ENCODE measurements around the gene GABRB2.
"Not testable (repeated sequence)": the region's sequence is repeated elsewhere in the genome, so short reads cannot be mapped to it uniquely, and the experiment has no call there.

The GABRB2 gene

DNA sequence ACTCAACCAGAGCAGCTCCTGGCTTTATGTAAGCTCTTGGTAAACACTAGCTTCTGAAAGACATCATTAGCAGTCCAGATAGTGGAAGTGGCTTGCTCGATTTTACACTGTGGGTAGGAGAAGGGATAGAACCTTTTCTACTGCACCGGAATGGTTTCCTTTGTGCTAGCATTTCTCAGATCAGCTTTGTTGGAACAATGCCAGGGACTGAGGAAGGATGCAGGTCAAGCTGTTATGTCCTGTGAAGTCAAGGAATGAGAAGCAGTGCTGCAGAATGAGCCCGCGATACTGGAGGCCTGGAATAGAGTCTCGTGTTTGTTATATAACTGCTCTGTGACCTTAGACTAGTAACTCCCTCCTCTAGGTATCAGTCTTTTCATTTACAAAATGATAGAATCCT, 233.6 kb downstream of the GABRB2 start:
- H3K4me3 ChIP-seq (ENCODE audit: low read depth in 1 of 5, low read length in 5 of 5): no peak overlapping the region
- H3K36me3 ChIP-seq (ENCODE audit: control insufficient read depth in 5 of 5, insufficient read depth in 5 of 5, low read length in 5 of 5): no peaks in the 10 kb centered on the region
- peaks cover 0 to 3% (median 0%) of the 10 kb centered on the region in 5 donors for H3K9me3 ChIP-seq (ENCODE audit: control insufficient read depth in 5 of 5, low read length in 5 of 5)
- H3K27ac ChIP-seq (ENCODE audit: low read depth, low read length): no peak overlapping the region
- no peak overlapping the region for H3K9ac ChIP-seq (ENCODE audit: low read length in 5 of 5)
- no peaks in the 10 kb centered on the region for H3K4me1 ChIP-seq (ENCODE audit: control insufficient read depth in 5 of 5, insufficient read depth in 5 of 5, low read length in 5 of 5)
- no peaks in the 10 kb centered on the region for H3K27me3 ChIP-seq (ENCODE audit: control insufficient read depth in 5 of 5, insufficient read depth in 4 of 5, low read length in 5 of 5)

GRCh38 chr5:161311965-161312364, 234.6 kb downstream of the GABRB2 start:
- peaks cover 0 to 3% (median 0%) of the 10 kb centered on the region in 5 donors for H3K9me3 ChIP-seq (ENCODE audit: control insufficient read depth in 5 of 5, low read length in 5 of 5)
- no peak overlapping the region for H3K27ac ChIP-seq (ENCODE audit: low read depth, low read length)
- no peaks in the 10 kb centered on the region for H3K27me3 ChIP-seq (ENCODE audit: control insufficient read depth in 5 of 5, insufficient read depth in 4 of 5, low read length in 5 of 5)
- H3K9ac ChIP-seq (ENCODE audit: low read length in 5 of 5): no peak overlapping the region
- H3K4me3 ChIP-seq (ENCODE audit: low read depth in 1 of 5, low read length in 5 of 5): no peak overlapping the region
- no peaks in the 10 kb centered on the region for H3K4me1 ChIP-seq (ENCODE audit: control insufficient read depth in 5 of 5, insufficient read depth in 5 of 5, low read length in 5 of 5)
- H3K36me3 ChIP-seq (ENCODE audit: control insufficient read depth in 5 of 5, insufficient read depth in 5 of 5, low read length in 5 of 5): no peaks in the 10 kb centered on the region

DNA sequence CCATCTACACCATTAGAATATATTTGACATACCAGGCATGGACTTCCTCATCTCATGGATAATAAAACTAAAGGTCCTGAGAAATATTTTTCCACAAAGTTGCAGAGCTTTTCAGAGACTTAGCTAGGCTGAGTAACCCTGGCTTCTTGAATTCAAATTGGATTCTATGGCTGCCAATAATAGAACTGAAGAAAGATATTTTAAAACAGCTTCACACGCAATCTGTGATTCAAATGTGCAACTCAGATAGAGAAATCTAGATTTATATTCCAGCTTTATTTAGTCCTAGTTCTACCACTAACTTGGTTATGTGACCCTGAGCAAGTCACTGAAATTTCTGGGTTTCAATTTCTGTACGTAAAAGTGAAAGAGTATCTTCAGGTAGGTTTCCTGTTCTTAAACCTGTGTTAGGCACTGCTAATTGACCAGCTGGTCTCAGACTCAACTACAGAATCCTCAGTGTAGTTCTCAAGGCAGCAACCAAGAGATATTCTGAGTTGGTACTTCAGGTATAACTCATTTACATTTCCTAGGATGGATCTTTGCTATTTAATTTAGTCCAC, 235.3 kb downstream of the GABRB2 start:
- Histone ChIP-seq H3K4me3 (ENCODE audit: low read depth in 1 of 5, low read length in 5 of 5) (no peak overlapping the region), H3K9ac (ENCODE audit: low read length in 5 of 5) (no peak overlapping the region), H3K27ac (ENCODE audit: low read depth, low read length) (no peak overlapping the region), H3K9me3 (ENCODE audit: control insufficient read depth in 5 of 5, low read length in 5 of 5) (peaks cover 0 to 3% (median 0%) of the 10 kb centered on the region in 5 donors), H3K4me1 (ENCODE audit: control insufficient read depth in 5 of 5, insufficient read depth in 5 of 5, low read length in 5 of 5) (no peaks in the 10 kb centered on the region), H3K36me3 (ENCODE audit: control insufficient read depth in 5 of 5, insufficient read depth in 5 of 5, low read length in 5 of 5) (no peaks in the 10 kb centered on the region), H3K27me3 (ENCODE audit: control insufficient read depth in 5 of 5, insufficient read depth in 4 of 5, low read length in 5 of 5) (no peaks in the 10 kb centered on the region)

GRCh38 chr5:161306351-161306995, 240.1 kb downstream of the GABRB2 start:
- Histone ChIP-seq H3K36me3 (ENCODE audit: control insufficient read depth in 5 of 5, insufficient read depth in 5 of 5, low read length in 5 of 5) (no peaks in the 10 kb centered on the region), H3K4me3 (ENCODE audit: low read depth in 1 of 5, low read length in 5 of 5) (no peak overlapping the region), H3K9me3 (ENCODE audit: control insufficient read depth in 5 of 5, low read length in 5 of 5) (peaks cover 0 to 3% (median 0%) of the 10 kb centered on the region in 5 donors), H3K27ac (ENCODE audit: low read depth, low read length) (no peak overlapping the region), H3K9ac (ENCODE audit: low read length in 5 of 5) (no peak overlapping the region), H3K27me3 (ENCODE audit: control insufficient read depth in 5 of 5, insufficient read depth in 4 of 5, low read length in 5 of 5) (no peaks in the 10 kb centered on the region), H3K4me1 (ENCODE audit: control insufficient read depth in 5 of 5, insufficient read depth in 5 of 5, low read length in 5 of 5) (peaks cover 0 to 11% (median 0%) of the 10 kb centered on the region in 5 donors)

- H3K36me3 ChIP-seq (ENCODE audit: control insufficient read depth in 5 of 5, insufficient read depth in 5 of 5, low read length in 5 of 5): no peaks in the 10 kb centered on the region
- H3K9me3 ChIP-seq (ENCODE audit: control insufficient read depth in 5 of 5, low read length in 5 of 5): peaks cover 0 to 3% (median 0%) of the 10 kb centered on the region in 5 donors
- no peaks in the 10 kb centered on the region for H3K27me3 ChIP-seq (ENCODE audit: control insufficient read depth in 5 of 5, insufficient read depth in 4 of 5, low read length in 5 of 5)
- no peak overlapping the region for H3K4me3 ChIP-seq (ENCODE audit: low read depth in 1 of 5, low read length in 5 of 5)
- H3K4me1 ChIP-seq (ENCODE audit: control insufficient read depth in 5 of 5, insufficient read depth in 5 of 5, low read length in 5 of 5): peaks cover 0 to 17% (median 0%) of the 10 kb centered on the region in 5 donors
- no peak overlapping the region for H3K27ac ChIP-seq (ENCODE audit: low read depth, low read length)
- H3K9ac ChIP-seq (ENCODE audit: low read length in 5 of 5): no peak overlapping the region
Observed at GRCh38 chr5:161305601-161306000, 240.9 kb downstream of the GABRB2 start.

DNA sequence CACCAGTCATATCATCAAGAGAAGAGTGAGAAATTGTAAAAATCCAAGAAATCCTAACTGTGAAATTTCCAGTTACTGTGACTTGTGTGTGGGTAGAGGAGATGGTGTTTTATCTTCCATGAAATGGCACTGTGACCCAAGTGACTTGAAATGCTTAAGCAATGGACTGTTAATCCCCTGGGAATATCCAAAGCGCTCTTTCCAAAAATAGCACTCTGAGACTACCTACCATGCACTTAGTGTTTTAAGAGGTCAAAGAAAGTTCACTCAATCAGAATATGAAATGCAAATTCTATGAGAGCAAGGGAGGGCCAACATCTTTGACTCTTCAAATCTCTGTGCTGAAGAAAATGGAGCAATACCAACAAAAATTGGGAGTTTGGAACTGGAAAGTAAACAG, 244.0 kb downstream of the GABRB2 start:
- Histone ChIP-seq H3K9ac (ENCODE audit: low read length in 5 of 5) (no peak overlapping the region), H3K27ac (ENCODE audit: low read depth, low read length) (no peak overlapping the region), H3K36me3 (ENCODE audit: control insufficient read depth in 5 of 5, insufficient read depth in 5 of 5, low read length in 5 of 5) (no peaks in the 10 kb centered on the region), H3K4me3 (ENCODE audit: low read depth in 1 of 5, low read length in 5 of 5) (no peak overlapping the region), H3K27me3 (ENCODE audit: control insufficient read depth in 5 of 5, insufficient read depth in 4 of 5, low read length in 5 of 5) (no peaks in the 10 kb centered on the region), H3K9me3 (ENCODE audit: control insufficient read depth in 5 of 5, low read length in 5 of 5) (no peaks in the 10 kb centered on the region), H3K4me1 (ENCODE audit: control insufficient read depth in 5 of 5, insufficient read depth in 5 of 5, low read length in 5 of 5) (peaks cover 0 to 17% (median 0%) of the 10 kb centered on the region in 5 donors)

GRCh38 chr5:161301586-161301985, 244.9 kb downstream of the GABRB2 start:
- Histone ChIP-seq H3K36me3 (ENCODE audit: control insufficient read depth in 5 of 5, insufficient read depth in 5 of 5, low read length in 5 of 5) (no peaks in the 10 kb centered on the region), H3K4me1 (ENCODE audit: control insufficient read depth in 5 of 5, insufficient read depth in 5 of 5, low read length in 5 of 5) (peaks cover 0 to 17% (median 0%) of the 10 kb centered on the region in 5 donors), H3K4me3 (ENCODE audit: low read depth in 1 of 5, low read length in 5 of 5) (no peak overlapping the region), H3K9ac (ENCODE audit: low read length in 5 of 5) (no peak overlapping the region), H3K27ac (ENCODE audit: low read depth, low read length) (no peak overlapping the region), H3K9me3 (ENCODE audit: control insufficient read depth in 5 of 5, low read length in 5 of 5) (no peaks in the 10 kb centered on the region), H3K27me3 (ENCODE audit: control insufficient read depth in 5 of 5, insufficient read depth in 4 of 5, low read length in 5 of 5) (no peaks in the 10 kb centered on the region)

DNA sequence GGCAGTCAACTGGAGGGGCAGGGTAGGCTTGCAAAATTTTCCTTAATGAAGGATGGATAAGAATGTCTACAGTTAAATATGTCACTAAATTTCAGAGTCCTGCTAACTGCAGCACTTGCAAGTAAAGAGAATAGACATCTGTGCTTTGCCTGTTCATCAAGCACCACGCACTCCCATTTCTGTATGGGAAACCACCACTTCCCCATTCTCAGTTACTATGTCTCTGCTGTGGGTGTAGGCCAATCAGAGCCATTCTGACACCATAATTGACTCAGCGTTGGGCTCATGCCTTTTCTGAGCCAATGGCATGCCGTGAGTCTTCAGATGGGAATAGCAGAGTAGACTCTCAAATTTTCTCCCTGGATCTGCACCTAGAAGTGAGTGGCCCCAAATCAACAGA, 247.5 kb downstream of the GABRB2 start:
- H3K4me1 ChIP-seq (ENCODE audit: control insufficient read depth in 5 of 5, insufficient read depth in 5 of 5, low read length in 5 of 5): peaks cover 0 to 17% (median 0%) of the 10 kb centered on the region in 5 donors
- no peaks in the 10 kb centered on the region for H3K27me3 ChIP-seq (ENCODE audit: control insufficient read depth in 5 of 5, insufficient read depth in 4 of 5, low read length in 5 of 5)
- H3K9ac ChIP-seq (ENCODE audit: low read length in 5 of 5): no peak overlapping the region
- H3K27ac ChIP-seq (ENCODE audit: low read depth, low read length): no peak overlapping the region
- H3K36me3 ChIP-seq (ENCODE audit: control insufficient read depth in 5 of 5, insufficient read depth in 5 of 5, low read length in 5 of 5): no peaks in the 10 kb centered on the region
- H3K9me3 ChIP-seq (ENCODE audit: control insufficient read depth in 5 of 5, low read length in 5 of 5): no peaks in the 10 kb centered on the region
- no peak overlapping the region for H3K4me3 ChIP-seq (ENCODE audit: low read depth in 1 of 5, low read length in 5 of 5)

DNA sequence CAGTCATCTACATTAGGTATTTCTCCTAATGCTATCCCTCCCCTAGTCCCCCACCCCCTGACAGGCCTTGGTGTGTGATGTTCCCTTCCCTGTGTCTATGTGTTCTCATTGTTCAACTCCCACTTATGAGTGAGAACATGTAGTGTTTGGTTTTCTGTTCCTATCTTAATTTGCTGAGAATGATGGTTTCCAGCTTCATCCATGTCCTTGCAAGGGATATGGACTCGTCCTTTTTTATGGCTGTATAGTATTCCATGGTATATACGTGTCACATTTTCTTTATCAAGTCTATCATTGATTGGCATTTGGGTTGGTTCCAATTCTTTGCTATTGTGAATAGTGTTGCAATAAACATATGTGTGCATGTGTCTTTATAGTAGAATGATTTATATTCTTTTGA, 249.1 kb downstream of the GABRB2 start:
- H3K4me3 ChIP-seq (ENCODE audit: low read depth in 1 of 5, low read length in 5 of 5); H3K9me3 ChIP-seq (ENCODE audit: control insufficient read depth in 5 of 5, low read length in 5 of 5); H3K9ac ChIP-seq (ENCODE audit: low read length in 5 of 5); H3K36me3 ChIP-seq (ENCODE audit: control insufficient read depth in 5 of 5, insufficient read depth in 5 of 5, low read length in 5 of 5); H3K27me3 ChIP-seq (ENCODE audit: control insufficient read depth in 5 of 5, insufficient read depth in 4 of 5, low read length in 5 of 5); H3K27ac ChIP-seq (ENCODE audit: low read depth, low read length): not testable (repeated sequence)
- peaks cover 0 to 13% (median 0%) of the 10 kb centered on the region in 5 donors for H3K4me1 ChIP-seq (ENCODE audit: control insufficient read depth in 5 of 5, insufficient read depth in 5 of 5, low read length in 5 of 5)

DNA sequence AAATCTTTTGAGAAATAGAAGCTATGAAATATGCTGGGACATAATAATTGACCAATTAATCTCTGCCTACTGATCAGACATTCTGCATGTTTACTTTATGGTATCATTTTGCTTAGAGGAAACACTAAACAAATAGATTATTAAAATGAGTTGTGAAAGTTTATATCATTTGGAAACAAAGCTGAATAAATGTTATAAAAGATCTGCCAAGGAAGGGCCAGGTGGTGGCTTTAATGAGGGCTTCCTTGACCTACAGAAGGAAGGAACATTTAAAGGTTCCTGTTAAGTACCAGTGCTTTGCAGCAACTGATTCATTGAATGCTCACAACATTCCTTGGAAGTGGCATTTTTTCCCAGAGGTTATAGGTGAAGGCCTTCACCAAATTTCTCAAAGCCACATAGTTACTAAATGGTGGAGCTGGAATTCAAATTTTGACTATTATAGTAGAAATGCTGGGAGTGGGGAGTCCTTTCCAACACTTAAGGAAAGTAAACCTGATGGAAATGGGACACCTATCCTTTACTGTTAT, 250.7 kb downstream of the GABRB2 start:
- Histone ChIP-seq H3K27ac (ENCODE audit: low read depth, low read length) (no peak overlapping the region), H3K9me3 (ENCODE audit: control insufficient read depth in 5 of 5, low read length in 5 of 5) (no peaks in the 10 kb centered on the region), H3K4me3 (ENCODE audit: low read depth in 1 of 5, low read length in 5 of 5) (no peak overlapping the region), H3K4me1 (ENCODE audit: control insufficient read depth in 5 of 5, insufficient read depth in 5 of 5, low read length in 5 of 5) (no peaks in the 10 kb centered on the region), H3K36me3 (ENCODE audit: control insufficient read depth in 5 of 5, insufficient read depth in 5 of 5, low read length in 5 of 5) (no peaks in the 10 kb centered on the region), H3K27me3 (ENCODE audit: control insufficient read depth in 5 of 5, insufficient read depth in 4 of 5, low read length in 5 of 5) (no peaks in the 10 kb centered on the region), H3K9ac (ENCODE audit: low read length in 5 of 5) (no peak overlapping the region)

Measured in subcutaneous abdominal adipose tissue (tissue), 5 donors.